Measurements from ENCODE around the gene SLC30A2. TPM values are rescaled to one million over a fixed set of nuclear protein-coding genes. Genes with fewer than 3 reads are reported as not detected.

Gene SLC30A2
- total and polyA plus RNA-seq, 10 donors, result not detected

DNA sequence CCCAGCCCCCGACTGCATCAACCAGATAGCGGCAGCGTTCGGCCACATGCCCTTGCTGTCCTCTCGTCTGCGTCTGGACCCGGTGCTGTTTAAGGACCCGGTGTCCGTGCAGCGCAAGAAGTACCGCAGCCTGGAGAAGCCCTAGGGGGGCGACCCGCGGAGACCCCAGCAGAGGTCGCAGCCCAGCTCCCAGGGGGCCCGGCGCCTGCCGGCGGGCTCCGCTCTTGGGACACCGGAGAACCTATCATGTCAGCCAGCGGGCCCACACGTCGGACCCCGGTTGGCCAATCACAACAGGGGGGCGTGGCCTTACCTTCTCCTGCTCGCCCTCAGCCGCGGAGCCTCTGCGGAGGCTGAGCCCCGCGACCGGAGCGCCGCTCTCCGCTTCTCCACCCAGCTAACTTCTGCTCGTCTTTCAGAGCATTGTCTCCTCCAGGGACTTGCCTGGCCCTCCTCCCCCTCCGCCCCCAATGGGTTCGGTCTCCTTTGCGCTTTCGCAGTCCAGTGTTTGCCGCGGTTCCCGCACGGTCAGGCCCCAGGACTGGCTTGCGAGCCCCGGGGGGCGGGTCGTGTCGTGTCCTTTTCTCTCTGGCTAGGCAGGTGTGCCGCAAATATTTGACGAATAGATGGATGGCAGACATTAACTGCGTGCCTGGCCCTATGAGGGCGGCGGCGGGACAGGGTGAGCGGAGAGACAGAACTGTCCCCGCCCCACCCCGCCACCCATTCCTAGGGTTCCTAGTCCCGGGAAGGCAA is 10.5 kb downstream of the SLC30A2 start:
- H3K27me3 ChIP-seq (replicated peaks in 1 of 7), result peaks cover 0 to 28% (median 0%) of the 10 kb centered on the region in 7 donors
- WGBS, 5 donors, result 0 to 1% (median 0%) methylated on average over 8 to 60 of the region's 60 CpGs
- peak overlapping the region; percentile 80 to 92 (median 86) for H3K27ac ChIP-seq
- intact Hi-C loops (cut with DNase I; ENCODE audit: low total_unique reads), result loop anchor here (10.0 kb wide), 1 partner anchor 109 kb away; no protein-coding TSS in a partner anchor
- H3K36me3 ChIP-seq, result no peaks in the 10 kb centered on the region
- peak; percentile 99 for DNase-seq
- H3K4me3 ChIP-seq, result peak overlapping the region; percentile 69 to 97 (median 84)
- TF ChIP-seq, protein P1, sequence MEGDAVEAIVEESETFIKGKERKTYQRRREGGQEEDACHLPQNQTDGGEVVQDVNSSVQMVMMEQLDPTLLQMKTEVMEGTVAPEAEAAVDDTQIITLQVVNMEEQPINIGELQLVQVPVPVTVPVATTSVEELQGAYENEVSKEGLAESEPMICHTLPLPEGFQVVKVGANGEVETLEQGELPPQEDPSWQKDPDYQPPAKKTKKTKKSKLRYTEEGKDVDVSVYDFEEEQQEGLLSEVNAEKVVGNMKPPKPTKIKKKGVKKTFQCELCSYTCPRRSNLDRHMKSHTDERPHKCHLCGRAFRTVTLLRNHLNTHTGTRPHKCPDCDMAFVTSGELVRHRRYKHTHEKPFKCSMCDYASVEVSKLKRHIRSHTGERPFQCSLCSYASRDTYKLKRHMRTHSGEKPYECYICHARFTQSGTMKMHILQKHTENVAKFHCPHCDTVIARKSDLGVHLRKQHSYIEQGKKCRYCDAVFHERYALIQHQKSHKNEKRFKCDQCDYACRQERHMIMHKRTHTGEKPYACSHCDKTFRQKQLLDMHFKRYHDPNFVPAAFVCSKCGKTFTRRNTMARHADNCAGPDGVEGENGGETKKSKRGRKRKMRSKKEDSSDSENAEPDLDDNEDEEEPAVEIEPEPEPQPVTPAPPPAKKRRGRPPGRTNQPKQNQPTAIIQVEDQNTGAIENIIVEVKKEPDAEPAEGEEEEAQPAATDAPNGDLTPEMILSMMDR (IDR thresholded peaks at IDR 0.05 in 8 of 11, conservative IDR thresholded peaks at IDR 0.05 in 3 of 11), result no peak
- peak in 2 of 3 donors; percentile 58 to 74 for TF ChIP-seq POLR2A (IDR thresholded peaks at IDR 0.05)
- peak; percentile 86 to 94 (median 89) for TF ChIP-seq POLR2AphosphoS5 (IDR thresholded peaks at IDR 0.05)
- peaks cover 6 to 22% (median 15%) of the 10 kb centered on the region in 6 donors for H3K4me1 ChIP-seq
- no peaks in the 10 kb centered on the region for H3K9me3 ChIP-seq

DNA sequence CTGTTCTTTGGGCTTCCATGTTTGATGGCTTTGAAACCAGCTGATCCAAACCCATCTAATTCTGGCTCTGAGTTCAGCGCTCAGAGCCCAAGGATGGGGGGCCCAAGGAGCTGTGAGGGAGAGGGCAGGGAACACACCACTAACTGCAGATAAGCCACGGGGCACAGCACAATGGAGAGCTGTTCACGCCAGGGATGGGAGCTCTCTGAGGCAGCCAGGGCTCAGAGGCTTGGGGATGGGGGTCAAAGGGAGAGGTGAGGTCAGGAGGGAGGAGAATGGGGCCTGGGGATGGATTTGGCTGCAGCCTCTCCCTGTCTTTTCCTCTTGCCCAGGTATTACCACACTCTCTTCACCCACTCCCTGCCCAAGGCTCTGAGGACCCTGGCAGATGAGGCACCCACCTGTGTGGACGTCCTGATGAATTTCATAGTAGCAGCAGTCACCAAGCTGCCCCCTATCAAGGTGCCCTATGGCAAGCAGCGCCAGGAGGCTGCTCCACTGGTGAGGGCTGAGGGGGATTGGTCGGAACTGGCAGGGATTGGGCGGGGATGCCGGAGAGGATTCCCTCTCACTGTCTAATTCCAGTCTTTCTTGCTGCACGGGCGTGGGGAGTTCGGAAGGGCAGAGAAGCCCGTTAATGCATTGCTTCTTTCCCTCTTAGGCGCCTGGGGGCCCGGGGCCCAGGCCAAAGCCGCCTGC is 11.3 kb downstream of the SLC30A2 start:
- Histone ChIP-seq H3K27ac (peak overlapping the region in 6 of 8 donors; percentile 80 to 92 (median 87)), H3K9me3 (no peaks in the 10 kb centered on the region), H3K36me3 (no peaks in the 10 kb centered on the region), H3K4me1 (peaks cover 6 to 22% (median 15%) of the 10 kb centered on the region in 6 donors), H3K27me3 (replicated peaks in 1 of 7) (peaks cover 0 to 28% (median 0%) of the 10 kb centered on the region in 7 donors), H3K4me3 (peak overlapping the region; percentile 69 to 97 (median 84))
- DNase-seq, result no peak
- 21 to 25% (median 22%) methylated on average over 12 to 15 of the region's 15 CpGs for WGBS, 5 donors
- intact Hi-C loops (cut with DNase I; ENCODE audit: low total_unique reads), result loop anchor here (10.0 kb wide), 1 partner anchor 110 kb away; no protein-coding TSS in a partner anchor
- TF ChIP-seq POLR2AphosphoS5 (IDR thresholded peaks at IDR 0.05) (no peak), POLR2A (IDR thresholded peaks at IDR 0.05) (no peak)
- TF ChIP-seq, protein P1 (IDR thresholded peaks at IDR 0.05 in 8 of 11, conservative IDR thresholded peaks at IDR 0.05 in 3 of 11), result no peak

DNA sequence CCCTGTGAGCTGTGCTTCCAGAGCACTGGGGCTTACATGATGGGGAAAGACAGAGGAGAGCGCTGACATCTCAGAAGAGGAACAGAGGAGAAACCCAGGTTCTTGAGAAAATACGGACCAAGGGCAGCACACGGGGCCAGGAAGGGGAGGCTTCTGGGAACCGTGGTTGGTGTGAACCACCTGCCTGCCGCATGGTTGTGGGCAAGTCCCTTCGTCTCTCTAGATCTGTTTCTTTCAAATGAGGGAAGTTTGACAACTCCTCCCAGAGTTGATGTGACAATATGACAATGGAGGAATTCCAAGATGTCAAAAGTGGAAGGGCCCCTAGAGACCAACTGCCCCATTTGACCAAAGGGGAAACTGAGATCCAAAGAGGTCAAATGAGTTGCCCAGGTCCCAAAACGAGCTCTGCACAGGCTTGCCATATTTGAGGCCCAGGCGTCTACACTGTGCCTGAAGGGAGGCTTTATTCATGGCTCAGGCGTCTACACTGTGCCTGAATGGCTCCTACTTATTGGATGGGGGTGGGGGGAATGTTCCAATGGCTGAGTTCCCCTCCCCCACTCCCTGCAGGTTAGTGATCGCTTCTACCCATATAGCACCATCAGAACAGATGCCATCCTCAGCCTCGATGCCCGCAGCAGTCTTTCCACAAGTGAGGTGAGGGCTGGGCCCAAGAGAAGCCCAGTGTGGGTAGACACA is 13.1 kb downstream of the SLC30A2 start:
- H3K27ac ChIP-seq, result no peak overlapping the region
- H3K36me3 ChIP-seq, result no peaks in the 10 kb centered on the region
- H3K9me3 ChIP-seq, result no peaks in the 10 kb centered on the region
- peaks cover 0 to 28% (median 0%) of the 10 kb centered on the region in 7 donors for H3K27me3 ChIP-seq (replicated peaks in 1 of 7)
- 62 to 82% (median 80%) methylated on average over 9 to 12 of the region's 12 CpGs for WGBS, 5 donors
- peaks cover 6 to 28% (median 15%) of the 10 kb centered on the region in 6 donors for H3K4me1 ChIP-seq
- TF ChIP-seq POLR2A (IDR thresholded peaks at IDR 0.05), result no peak
- no peak for TF ChIP-seq POLR2AphosphoS5 (IDR thresholded peaks at IDR 0.05)
- no peak for DNase-seq
- no peak overlapping the region for H3K4me3 ChIP-seq
- intact Hi-C loops (cut with DNase I; ENCODE audit: low total_unique reads), result loop anchor here (10.0 kb wide), 1 partner anchor 112 kb away; no protein-coding TSS in a partner anchor

DNA sequence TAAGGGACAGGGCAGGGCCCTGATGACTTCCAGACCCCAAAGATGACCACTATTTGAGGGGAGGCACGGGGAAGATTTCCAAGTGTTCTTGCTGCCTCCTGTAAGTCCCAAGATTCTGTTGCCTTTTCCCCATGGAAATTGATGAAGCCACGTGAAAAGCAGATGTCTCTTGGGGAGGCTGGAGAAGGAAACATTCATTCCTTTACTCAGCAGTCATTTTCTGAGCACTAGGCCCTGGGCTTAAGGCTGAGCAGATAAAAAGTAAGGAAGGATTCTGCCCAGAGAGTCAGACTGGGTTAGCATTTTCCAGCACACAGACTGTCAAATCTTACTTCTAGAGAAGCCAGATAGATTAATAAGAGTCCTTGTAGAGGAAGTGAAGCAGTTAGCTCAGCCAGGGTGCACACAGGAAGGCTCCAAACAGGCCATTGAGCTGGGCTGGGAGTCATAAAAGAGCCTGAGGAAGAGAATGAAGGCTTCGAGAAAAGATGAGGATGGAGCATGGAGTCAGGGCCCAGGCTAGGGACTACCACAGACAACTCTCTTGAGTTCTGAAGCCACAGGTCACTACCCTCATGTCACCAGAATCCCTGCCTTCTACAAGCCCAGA is 14.2 kb downstream of the SLC30A2 start:
- Histone ChIP-seq H3K27me3 (replicated peaks in 1 of 7) (peaks cover 0 to 27% (median 0%) of the 10 kb centered on the region in 7 donors), H3K9me3 (no peaks in the 10 kb centered on the region), H3K27ac (no peak overlapping the region), H3K4me1 (peaks cover 6 to 26% (median 15%) of the 10 kb centered on the region in 6 donors), H3K4me3 (no peak overlapping the region), H3K36me3 (no peaks in the 10 kb centered on the region)
- intact Hi-C loops (cut with DNase I; ENCODE audit: low total_unique reads), result loop anchor here (10.0 kb wide), 1 partner anchor 113 kb away; no protein-coding TSS in a partner anchor
- WGBS, 5 donors, result 64 to 90% (median 70%) methylated on average over 3 of the region's 3 CpGs
- DNase-seq, result no peak
- TF ChIP-seq, protein P1 (IDR thresholded peaks at IDR 0.05 in 8 of 11, conservative IDR thresholded peaks at IDR 0.05 in 3 of 11), result no peak
- no peak for TF ChIP-seq POLR2A (IDR thresholded peaks at IDR 0.05)
- no peak for TF ChIP-seq POLR2AphosphoS5 (IDR thresholded peaks at IDR 0.05)

Measured in spleen (tissue), 11 donors.